Measurements from ENCODE around the gene PJA1.

The PJA1 gene

GRCh38 chrX:69121321-69122000 lies 43.8 kb downstream of the PJA1 start:
- H4K20me1 ChIP-seq (ENCODE audit: control insufficient read depth, insufficient read depth, low read depth, low read length) = no peaks in the 10 kb centered on the region
- no peaks in the 10 kb centered on the region for H3K36me3 ChIP-seq (ENCODE audit: control insufficient read depth, low read length)
- no peaks in the 10 kb centered on the region for H3K9me3 ChIP-seq (ENCODE audit: control insufficient read depth, insufficient read depth, low read length)
- no peak for TF ChIP-seq CTCF (IDR thresholded peaks at IDR 0.05; ENCODE audit: low read depth, low read length, poor library complexity, severe bottlenecking)
- TF ChIP-seq EZH2phosphoT487 (IDR thresholded peaks at IDR 0.05; ENCODE audit: borderline replicate concordance, low read length) = no peak
- H3K9me2 ChIP-seq (replicated peaks; ENCODE audit: control insufficient read depth, low read length) = no peaks in the 10 kb centered on the region
- H3K27ac ChIP-seq (ENCODE audit: low read depth, low read length) = no peak overlapping the region
- no peaks in the 10 kb centered on the region for H3F3A ChIP-seq (ENCODE audit: control insufficient read depth, insufficient read depth)
- no peaks in the 10 kb centered on the region for H3K4me1 ChIP-seq (ENCODE audit: control insufficient read depth, low read length)
- no peaks in the 10 kb centered on the region for H3K27me3 ChIP-seq (ENCODE audit: control insufficient read depth, low read length)
- no peaks in the 10 kb centered on the region for H3K79me2 ChIP-seq (ENCODE audit: control insufficient read depth, low read length)
- no peak overlapping the region for H3K4me2 ChIP-seq (ENCODE audit: low read length)
- H3K4me3 ChIP-seq (ENCODE audit: low read length) = no peak overlapping the region

DNA sequence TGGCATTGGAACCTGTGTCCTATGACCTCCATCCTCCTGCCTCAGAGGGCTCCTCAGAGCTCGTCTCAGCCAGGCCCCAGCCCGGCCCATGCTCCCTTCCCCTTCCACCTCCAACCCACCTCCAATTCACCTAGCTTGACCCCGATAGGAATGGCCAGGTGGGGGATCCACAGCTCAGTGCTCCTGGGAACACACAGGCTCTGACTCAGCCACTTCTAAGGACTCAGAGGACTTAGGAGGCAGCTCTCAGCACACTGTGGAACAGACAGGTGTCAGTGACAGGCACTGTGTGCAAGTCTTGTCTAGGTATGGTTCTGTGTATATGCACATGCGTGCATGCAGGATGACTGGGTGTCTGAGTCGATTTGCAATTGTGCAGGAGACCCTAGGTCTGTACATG lies 44.8 kb downstream of the PJA1 start:
- Histone ChIP-seq H3K4me2 (ENCODE audit: low read length) (no peak overlapping the region), H3K36me3 (ENCODE audit: control insufficient read depth, low read length) (no peaks in the 10 kb centered on the region), H3K9me2 (replicated peaks; ENCODE audit: control insufficient read depth, low read length) (no peaks in the 10 kb centered on the region), H3K9me3 (ENCODE audit: control insufficient read depth, insufficient read depth, low read length) (no peaks in the 10 kb centered on the region), H3F3A (ENCODE audit: control insufficient read depth, insufficient read depth) (no peaks in the 10 kb centered on the region), H3K27me3 (ENCODE audit: control insufficient read depth, low read length) (no peaks in the 10 kb centered on the region), H3K4me1 (ENCODE audit: control insufficient read depth, low read length) (no peaks in the 10 kb centered on the region), H3K79me2 (ENCODE audit: control insufficient read depth, low read length) (no peaks in the 10 kb centered on the region), H3K27ac (ENCODE audit: low read depth, low read length) (no peak overlapping the region), H4K20me1 (ENCODE audit: control insufficient read depth, insufficient read depth, low read depth, low read length) (no peaks in the 10 kb centered on the region), H3K4me3 (ENCODE audit: low read length) (no peak overlapping the region)
- no peak for TF ChIP-seq CTCF (IDR thresholded peaks at IDR 0.05; ENCODE audit: low read depth, low read length, poor library complexity, severe bottlenecking)
- no peak for TF ChIP-seq EZH2phosphoT487 (IDR thresholded peaks at IDR 0.05; ENCODE audit: borderline replicate concordance, low read length)

GRCh38 chrX:69119122-69119521 lies 46.1 kb downstream of the PJA1 start:
- Histone ChIP-seq H3F3A (ENCODE audit: control insufficient read depth, insufficient read depth) (no peaks in the 10 kb centered on the region), H3K4me2 (ENCODE audit: low read length) (no peak overlapping the region), H3K9me3 (ENCODE audit: control insufficient read depth, insufficient read depth, low read length) (no peaks in the 10 kb centered on the region), H3K27me3 (ENCODE audit: control insufficient read depth, low read length) (no peaks in the 10 kb centered on the region), H3K36me3 (ENCODE audit: control insufficient read depth, low read length) (no peaks in the 10 kb centered on the region), H4K20me1 (ENCODE audit: control insufficient read depth, insufficient read depth, low read depth, low read length) (no peaks in the 10 kb centered on the region), H3K4me1 (ENCODE audit: control insufficient read depth, low read length) (no peaks in the 10 kb centered on the region), H3K4me3 (ENCODE audit: low read length) (no peak overlapping the region), H3K79me2 (ENCODE audit: control insufficient read depth, low read length) (no peaks in the 10 kb centered on the region), H3K27ac (ENCODE audit: low read depth, low read length) (no peak overlapping the region), H3K9me2 (replicated peaks; ENCODE audit: control insufficient read depth, low read length) (no peaks in the 10 kb centered on the region)
- TF ChIP-seq EZH2phosphoT487 (IDR thresholded peaks at IDR 0.05; ENCODE audit: borderline replicate concordance, low read length) (no peak), CTCF (IDR thresholded peaks at IDR 0.05; ENCODE audit: low read depth, low read length, poor library complexity, severe bottlenecking) (no peak)
